GM12875 (cell line): ENCODE results near the gene ANO2.

ENCODE experiments used
- H3K4me3 ChIP-seq: one replicate; pipeline ENCODE4 v1.5.1; 2011; ENCODE audit warnings: low read depth, low read length, control low read depth
- CTCF ChIP-seq: IDR thresholded peaks from 2 replicates; pipeline ENCODE4 v1.5.1; 2011; ENCODE audit warnings: low read depth, mild to moderate bottlenecking, control low read depth, inconsistent platforms, low read length, moderate library complexity, borderline replicate concordance; ENCODE audit not compliant: insufficient read depth

The ANO2 gene

DNA sequence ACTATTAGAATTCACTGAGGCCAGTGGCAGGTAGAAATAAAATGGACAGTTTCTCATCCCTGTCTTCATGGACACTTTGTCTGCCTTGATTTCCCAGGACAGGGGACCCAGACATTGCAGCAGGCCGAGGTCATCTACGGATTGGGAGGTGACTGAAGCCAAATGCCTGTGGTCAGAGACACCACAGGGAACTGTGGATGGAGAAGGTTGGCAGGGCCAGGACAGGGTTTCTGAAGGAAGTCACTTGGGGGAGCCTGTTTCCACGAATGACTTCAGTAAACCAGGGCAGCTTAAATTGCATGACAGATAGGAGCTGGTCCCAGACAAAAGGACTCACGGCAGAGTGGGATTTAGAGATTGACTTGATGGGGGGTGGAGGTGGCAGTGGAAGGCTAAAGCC, 288.2 kb downstream of the ANO2 start:
- no peak overlapping the region for H3K4me3 ChIP-seq
- no peak for TF ChIP-seq CTCF

DNA sequence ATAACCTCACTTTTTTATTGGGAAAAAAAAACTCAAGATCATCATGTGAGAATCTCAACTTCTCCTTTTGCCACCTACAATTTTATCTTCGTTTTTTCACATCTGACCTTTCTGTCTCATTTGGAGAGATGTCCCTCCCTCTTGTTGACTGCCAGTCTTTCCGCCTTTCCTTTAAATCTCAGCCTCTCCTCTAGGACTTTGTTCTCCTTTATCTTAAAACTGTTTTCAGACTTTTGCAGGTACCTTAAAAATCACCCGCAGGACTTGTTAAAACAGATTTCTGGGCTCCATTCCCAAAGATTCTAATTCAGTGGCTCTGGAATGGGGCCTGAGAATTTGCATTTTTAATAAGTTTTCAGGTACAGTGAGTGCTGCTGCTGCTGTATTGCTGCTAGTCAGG, 289.9 kb downstream of the ANO2 start:
- no peak overlapping the region for H3K4me3 ChIP-seq
- TF ChIP-seq CTCF = no peak

- TF ChIP-seq CTCF = no peak
Measured at GRCh38 chr12:5654019-5654418, 291.0 kb downstream of the ANO2 start.

DNA sequence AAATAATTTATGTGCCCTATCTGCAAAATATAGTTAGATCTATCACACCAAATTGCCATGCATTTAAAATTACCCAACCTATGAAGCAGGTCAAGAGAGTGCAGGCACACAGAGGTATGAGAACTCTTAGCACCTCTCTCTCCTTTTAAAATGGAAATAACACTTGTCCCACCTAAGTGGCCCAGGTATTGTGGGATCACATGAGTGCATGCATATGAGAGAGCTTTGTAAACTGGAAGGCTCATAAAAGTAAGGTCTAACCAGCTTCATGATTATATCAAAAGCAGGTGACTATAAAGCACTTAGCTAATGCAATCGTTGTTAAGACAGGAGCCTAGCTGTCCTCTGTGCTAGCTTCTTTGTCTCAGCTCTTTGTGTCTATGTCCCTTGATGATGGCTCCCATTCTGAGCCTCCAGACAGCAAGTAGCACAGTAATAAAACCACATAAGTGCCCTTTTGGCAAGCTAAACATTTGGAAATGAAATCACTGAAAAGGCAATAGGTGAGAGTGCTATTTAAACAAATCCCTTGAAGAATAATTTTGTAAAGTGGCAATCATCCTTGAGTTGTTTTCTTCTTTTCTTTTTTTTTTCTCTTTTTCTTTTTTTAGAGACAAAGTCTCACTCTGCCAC, 294.1 kb downstream of the ANO2 start:
- no peak overlapping the region for H3K4me3 ChIP-seq
- no peak for TF ChIP-seq CTCF

More at GRCh38 chr12:5654019-5654418, 291.0 kb downstream of the ANO2 start:
- H3K4me3 ChIP-seq = no peak overlapping the region

- TF ChIP-seq CTCF = no peak
- H3K4me3 ChIP-seq = no peak overlapping the region
Measured at GRCh38 chr12:5650281-5650680, 294.8 kb downstream of the ANO2 start.

- H3K4me3 ChIP-seq = no peak overlapping the region
- TF ChIP-seq CTCF = peak; percentile 32; the same call in 1 of the 2 replicates
Measured at GRCh38 chr12:5648692-5649359, 296.2 kb downstream of the ANO2 start.

- no peak for TF ChIP-seq CTCF
- no peak overlapping the region for H3K4me3 ChIP-seq
Measured at GRCh38 chr12:5643266-5643665, 301.8 kb downstream of the ANO2 start.
